Measurements from ENCODE around the gene DEAF1. TPM values are rescaled to one million over a fixed set of nuclear protein-coding genes. Genes with fewer than 3 reads are reported as not detected.

DEAF1 gene
- total RNA-seq, 1 experiment from 2014 or later, result 46.8 TPM

DNA sequence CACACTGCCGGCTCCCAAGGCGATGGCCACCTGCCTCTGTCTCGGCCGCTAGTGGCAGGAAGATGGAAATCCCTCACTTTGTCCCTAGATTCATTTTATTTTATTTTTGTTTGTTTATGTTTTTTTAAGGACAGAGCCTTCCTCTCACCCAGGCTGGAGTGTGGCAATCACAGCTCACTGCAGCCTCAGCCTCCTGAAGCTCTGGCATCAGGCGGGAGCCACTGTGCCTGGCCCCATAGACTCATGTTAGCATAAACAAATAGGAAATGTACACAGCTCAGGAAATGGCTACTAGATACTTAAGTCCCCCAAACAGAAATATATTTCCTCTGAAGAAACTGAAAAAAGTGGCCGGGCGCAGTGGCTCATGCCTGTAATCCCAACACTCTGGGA is 4.1 kb upstream of the DEAF1 start:
- TF ChIP-seq, protein P1, sequence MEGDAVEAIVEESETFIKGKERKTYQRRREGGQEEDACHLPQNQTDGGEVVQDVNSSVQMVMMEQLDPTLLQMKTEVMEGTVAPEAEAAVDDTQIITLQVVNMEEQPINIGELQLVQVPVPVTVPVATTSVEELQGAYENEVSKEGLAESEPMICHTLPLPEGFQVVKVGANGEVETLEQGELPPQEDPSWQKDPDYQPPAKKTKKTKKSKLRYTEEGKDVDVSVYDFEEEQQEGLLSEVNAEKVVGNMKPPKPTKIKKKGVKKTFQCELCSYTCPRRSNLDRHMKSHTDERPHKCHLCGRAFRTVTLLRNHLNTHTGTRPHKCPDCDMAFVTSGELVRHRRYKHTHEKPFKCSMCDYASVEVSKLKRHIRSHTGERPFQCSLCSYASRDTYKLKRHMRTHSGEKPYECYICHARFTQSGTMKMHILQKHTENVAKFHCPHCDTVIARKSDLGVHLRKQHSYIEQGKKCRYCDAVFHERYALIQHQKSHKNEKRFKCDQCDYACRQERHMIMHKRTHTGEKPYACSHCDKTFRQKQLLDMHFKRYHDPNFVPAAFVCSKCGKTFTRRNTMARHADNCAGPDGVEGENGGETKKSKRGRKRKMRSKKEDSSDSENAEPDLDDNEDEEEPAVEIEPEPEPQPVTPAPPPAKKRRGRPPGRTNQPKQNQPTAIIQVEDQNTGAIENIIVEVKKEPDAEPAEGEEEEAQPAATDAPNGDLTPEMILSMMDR (IDR thresholded peaks at IDR 0.05; ENCODE audit: unreplicated experiment), result no peak
- Mint-ChIP-seq H3K27me3 (ENCODE audit: insufficient read depth, unreplicated experiment) (no peaks in the 10 kb centered on the region), H3K9me3 (ENCODE audit: unreplicated experiment) (no peaks in the 10 kb centered on the region), H3K4me3 (ENCODE audit: unreplicated experiment) (no peak overlapping the region), H3K27ac (ENCODE audit: low read depth, unreplicated experiment) (no peak overlapping the region), H3K4me1 (ENCODE audit: insufficient read depth, unreplicated experiment) (peaks cover 21% of the 10 kb centered on the region), H3K36me3 (ENCODE audit: insufficient read depth, unreplicated experiment) (peaks cover 42% of the 10 kb centered on the region)
- BruUV-seq (replicated peaks), result no TSS peak
- DNase-seq (ENCODE audit: unreplicated experiment), result no peak
- CTCF ChIA-PET, result interaction anchor here (0.6 kb wide), 1 partner anchor 109 kb away, joined by 4 read pairs; no protein-coding TSS in a partner anchor
- intact Hi-C loops (cut with micrococcal nuclease), result no loop called here
- POLR2A ChIA-PET, result interaction anchor here (0.7 to 5.6 kb wide), 3 partner anchors 7 to 194 kb away, joined by 5 to 118 read pairs (median 64); partner anchors contain the start of genes EPS8L2 and TALDO1

DNA sequence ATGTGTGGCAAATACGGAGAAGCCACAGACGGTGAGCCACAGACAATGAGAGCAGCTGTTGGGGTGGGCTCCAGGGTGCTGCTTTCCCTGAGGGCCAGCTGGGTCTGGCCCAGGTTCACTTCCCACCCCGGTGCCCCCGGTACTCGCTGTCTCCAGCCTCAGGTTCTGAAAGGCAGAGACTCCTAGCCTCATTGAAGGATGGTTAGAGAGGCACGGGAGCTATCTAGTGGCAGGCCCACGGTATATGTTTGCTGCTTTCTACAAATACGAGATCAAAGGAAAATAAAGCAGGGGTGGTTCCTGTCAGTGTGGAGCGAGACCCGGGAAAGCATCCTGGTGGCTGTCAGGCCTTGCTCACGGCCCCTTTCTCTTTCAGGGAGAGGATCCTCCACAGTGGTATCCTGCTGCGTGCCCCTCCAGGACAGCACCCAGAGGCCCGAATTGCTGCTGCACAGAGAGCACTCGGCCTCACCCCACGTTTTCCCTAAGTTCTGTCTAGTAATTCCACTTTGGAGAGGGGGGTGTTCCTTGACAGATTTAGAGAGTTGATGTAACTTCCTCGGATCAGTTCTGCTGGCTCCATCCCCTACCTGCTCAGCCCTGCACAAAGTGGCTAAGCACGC is 3.6 kb upstream of the DEAF1 start:
- peaks cover 42% of the 10 kb centered on the region for H3K36me3 Mint-ChIP-seq (ENCODE audit: insufficient read depth, unreplicated experiment)
- POLR2A ChIA-PET, result interaction anchor here (0.7 to 5.8 kb wide), 9 partner anchors 7 to 193 kb away, joined by 3 to 118 read pairs (median 7); partner anchors contain the start of genes EPS8L2, PIDD1, RNH1 and TALDO1
- TF ChIP-seq, protein P1 (IDR thresholded peaks at IDR 0.05; ENCODE audit: unreplicated experiment), result no peak
- no TSS peak for BruUV-seq (replicated peaks)
- no peaks in the 10 kb centered on the region for H3K9me3 Mint-ChIP-seq (ENCODE audit: unreplicated experiment)
- H3K4me1 Mint-ChIP-seq (ENCODE audit: insufficient read depth, unreplicated experiment), result peaks cover 24% of the 10 kb centered on the region
- no peak for DNase-seq (ENCODE audit: unreplicated experiment)
- H3K27ac Mint-ChIP-seq (ENCODE audit: low read depth, unreplicated experiment), result peak overlapping the region; percentile 81
- intact Hi-C loops (cut with micrococcal nuclease), result no loop called here
- no peaks in the 10 kb centered on the region for H3K27me3 Mint-ChIP-seq (ENCODE audit: insufficient read depth, unreplicated experiment)
- CTCF ChIA-PET, result interaction anchor here (0.6 to 1.3 kb wide), 2 partner anchors 64 to 110 kb away, joined by 3 to 4 read pairs; no protein-coding TSS in a partner anchor
- no peak overlapping the region for H3K4me3 Mint-ChIP-seq (ENCODE audit: unreplicated experiment)

DNA sequence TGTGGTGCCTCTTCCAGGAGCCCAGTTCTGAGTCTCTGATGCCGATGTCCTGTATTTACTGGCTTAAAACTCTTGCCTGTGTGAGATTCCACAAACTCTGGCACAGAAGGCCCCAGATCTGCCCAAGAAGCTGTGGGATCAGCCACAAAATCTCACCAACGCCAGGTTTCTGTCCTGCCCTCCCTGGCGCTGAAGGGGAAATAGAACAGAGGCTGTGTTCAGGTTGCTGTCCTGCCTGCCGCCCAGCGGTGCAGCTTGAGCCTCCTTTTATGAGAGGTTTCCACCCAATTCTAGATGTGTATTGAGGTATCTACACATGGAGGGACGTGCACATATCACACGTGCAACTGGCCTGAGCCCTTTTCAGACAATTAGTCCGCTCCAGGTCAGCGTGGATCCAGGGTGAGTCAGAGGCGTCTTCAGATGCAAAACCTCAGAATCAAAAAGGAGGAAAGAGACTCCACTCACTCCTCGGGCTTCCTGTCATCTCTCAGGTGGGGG is 2.8 kb upstream of the DEAF1 start:
- Mint-ChIP-seq H3K36me3 (ENCODE audit: insufficient read depth, unreplicated experiment) (peaks cover 42% of the 10 kb centered on the region), H3K4me1 (ENCODE audit: insufficient read depth, unreplicated experiment) (peaks cover 29% of the 10 kb centered on the region), H3K4me3 (ENCODE audit: unreplicated experiment) (peak overlapping the region; percentile 81), H3K9me3 (ENCODE audit: unreplicated experiment) (no peaks in the 10 kb centered on the region), H3K27me3 (ENCODE audit: insufficient read depth, unreplicated experiment) (no peaks in the 10 kb centered on the region), H3K27ac (ENCODE audit: low read depth, unreplicated experiment) (peak overlapping the region; percentile 81)
- TF ChIP-seq, protein P1 (IDR thresholded peaks at IDR 0.05; ENCODE audit: unreplicated experiment), result no peak
- ChIA-PET POLR2A (interaction anchor here (0.8 to 5.8 kb wide), 19 partner anchors 8 to 191 kb away, joined by 3 to 118 read pairs (median 6); partner anchors contain the start of genes EPS8L2, PIDD1, PNPLA2 and RNH1), CTCF (interaction anchor here (1.1 to 2.8 kb wide), 6 partner anchors 10 to 65 kb away, joined by 3 to 22 read pairs (median 7); no protein-coding TSS in a partner anchor)
- DNase-seq (ENCODE audit: unreplicated experiment), result peak; percentile 66
- intact Hi-C loops (cut with micrococcal nuclease), result no loop called here
- BruUV-seq (replicated peaks), result no TSS peak

DNA sequence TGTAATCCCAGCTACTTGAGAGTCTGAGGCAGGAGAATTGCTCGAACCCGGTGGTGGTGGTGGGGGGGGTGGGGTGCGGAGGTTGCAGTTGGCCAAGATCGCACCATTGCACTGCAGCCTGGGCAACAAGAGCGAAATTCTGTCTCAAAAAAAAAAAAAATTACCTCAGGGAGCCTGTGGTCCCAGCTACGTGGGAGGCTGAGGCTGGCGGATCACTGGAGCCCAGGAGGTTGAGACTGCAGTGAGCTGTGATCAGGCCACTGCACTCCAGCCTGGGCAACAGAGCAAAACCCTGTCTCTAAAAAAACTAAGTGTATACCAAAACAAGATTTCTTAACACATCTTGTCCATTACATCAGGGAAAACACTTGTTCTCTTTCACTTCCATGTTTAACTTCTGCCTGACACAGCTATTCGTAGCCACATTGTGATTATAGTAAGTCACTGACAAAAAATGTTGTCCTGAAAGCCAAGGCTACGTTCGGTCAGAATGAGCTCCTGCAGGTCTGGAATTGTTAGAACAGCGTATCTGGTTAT is 2.0 kb upstream of the DEAF1 start:
- ChIA-PET CTCF (interaction anchor here (0.6 to 2.8 kb wide), 11 partner anchors 10 to 228 kb away, joined by 3 to 22 read pairs (median 4); no protein-coding TSS in a partner anchor), POLR2A (interaction anchor here (0.5 to 5.8 kb wide), 24 partner anchors 9 to 1446 kb away, joined by 3 to 118 read pairs (median 4); partner anchors contain the start of genes CHID1, EPS8L2, PIDD1 and PNPLA2)
- Mint-ChIP-seq H3K27me3 (ENCODE audit: insufficient read depth, unreplicated experiment) (no peaks in the 10 kb centered on the region), H3K4me1 (ENCODE audit: insufficient read depth, unreplicated experiment) (peaks cover 31% of the 10 kb centered on the region), H3K4me3 (ENCODE audit: unreplicated experiment) (peak overlapping the region; percentile 81), H3K9me3 (ENCODE audit: unreplicated experiment) (no peaks in the 10 kb centered on the region), H3K27ac (ENCODE audit: low read depth, unreplicated experiment) (peak overlapping the region; percentile 81), H3K36me3 (ENCODE audit: insufficient read depth, unreplicated experiment) (peaks cover 42% of the 10 kb centered on the region)
- peak; percentile 79 for DNase-seq (ENCODE audit: unreplicated experiment)
- TF ChIP-seq, protein P1 (IDR thresholded peaks at IDR 0.05; ENCODE audit: unreplicated experiment), result no peak
- intact Hi-C loops (cut with micrococcal nuclease), result loop anchor here (1.0 kb wide), 3 partner anchors 26 to 65 kb away; no protein-coding TSS in a partner anchor
- no TSS peak for BruUV-seq (replicated peaks)
